Naive thymus-derived CD4-positive, alpha-beta T cell (primary cell): ENCODE results near the gene TNNI3K. TPM values are rescaled to one million over a fixed set of nuclear protein-coding genes. Genes with fewer than 3 reads are reported as not detected.

Experiments used
- ATAC-seq: fragments of 150-1000 bp; cut with Tn5 transposase; 2 replicates; pipeline ENCODE4 v1.10.0; 2021; ENCODE audit warnings: mild to moderate bottlenecking, moderate library complexity
- CTCF ChIA-PET: fragments of 350-600 bp; sonication (Branson Sonifier 250); formaldehyde crosslinking; loops from one replicate; lab custom pipeline; 2021; ENCODE audit warnings: antibody characterized with exemption; lab: Charles Lee
- POLR2A ChIA-PET: fragments of 350-600 bp; sonication (Branson Sonifier 250); formaldehyde crosslinking; loops from one replicate; lab custom pipeline; 2021; ENCODE audit warnings: antibody characterized with exemption, inconsistent platforms; lab: Charles Lee
- DNase-seq, 9 donors: peaks; one replicate each; pipeline versions ENCODE4 v3.0.0 to v3.0.0-alpha.2; 2020 to 2022; ENCODE audit warnings: mixed read lengths in 1 of 9
- H3K27ac ChIP-seq: one replicate; pipeline ENCODE4 v1.7.0; 2013; ENCODE audit warnings: mild to moderate bottlenecking, low read depth, low read length, moderate library complexity
- H3K27me3 ChIP-seq, 2 donors: one replicate each; pipeline ENCODE4 v1.7.0; 2013; ENCODE audit warnings: low read length in 2 of 2, mild to moderate bottlenecking in 2 of 2, moderate library complexity in 2 of 2; ENCODE audit not compliant: control insufficient read depth in 2 of 2, insufficient read depth in 2 of 2
- H3K36me3 ChIP-seq, 3 experiments: 1 replicate in 2 of 3; 2 replicates in 1 of 3; pipeline ENCODE4 v1.7.0; 2013; ENCODE audit warnings: low read length in 3 of 3, mild to moderate bottlenecking in 3 of 3, moderate library complexity in 1 of 3; ENCODE audit not compliant: insufficient read depth in 3 of 3, control insufficient read depth in 2 of 3
- H3K4me1 ChIP-seq, 2 donors: one replicate each; pipeline ENCODE4 v1.7.0; 2013; ENCODE audit warnings: low read length in 2 of 2, mild to moderate bottlenecking in 2 of 2, moderate library complexity in 1 of 2; ENCODE audit not compliant: control insufficient read depth in 2 of 2, insufficient read depth in 2 of 2
- H3K4me3 ChIP-seq: 2 replicates; pipeline ENCODE4 v1.7.0; 2013; ENCODE audit warnings: mild to moderate bottlenecking, low read length
- H3K9me3 ChIP-seq, 3 experiments: 1 replicate in 2 of 3; 2 replicates in 1 of 3; pipeline ENCODE4 v1.7.0; 2013; ENCODE audit warnings: low read length in 3 of 3; ENCODE audit not compliant: control insufficient read depth in 2 of 3
- H3K27ac Mint-ChIP-seq, 9 donors: one replicate each; pipeline ENCODE4 v1.8.0; 2020 to 2022; ENCODE audit warnings: mixed read lengths in 9 of 9, mild to moderate bottlenecking in 8 of 9, moderate library complexity in 5 of 9, inconsistent platforms in 2 of 9
- H3K27me3 Mint-ChIP-seq, 5 donors: one replicate each; pipeline ENCODE4 v1.8.0; 2021 to 2022; ENCODE audit warnings: mixed read lengths in 5 of 5, mild to moderate bottlenecking in 1 of 5
- H3K36me3 Mint-ChIP-seq, 5 donors: one replicate each; pipeline ENCODE4 v1.8.0; 2020 to 2022; ENCODE audit warnings: mixed read lengths in 5 of 5, mild to moderate bottlenecking in 3 of 5, inconsistent platforms in 1 of 5
- H3K4me1 Mint-ChIP-seq, 7 donors: one replicate each; pipeline ENCODE4 v1.8.0; 2020 to 2022; ENCODE audit warnings: mixed read lengths in 7 of 7, mild to moderate bottlenecking in 3 of 7, inconsistent platforms in 1 of 7
- H3K4me3 Mint-ChIP-seq, 10 donors: one replicate each; pipeline ENCODE4 v1.8.0; 2020 to 2022; ENCODE audit warnings: mild to moderate bottlenecking in 10 of 10, mixed read lengths in 10 of 10, moderate library complexity in 6 of 10, inconsistent platforms in 2 of 10
- H3K9me3 Mint-ChIP-seq, 11 donors: one replicate each; pipeline ENCODE4 v1.8.0; 2020 to 2022; ENCODE audit warnings: mixed read lengths in 11 of 11, mild to moderate bottlenecking in 4 of 11, inconsistent platforms in 1 of 11, moderate library complexity in 1 of 11
- intact Hi-C, 2 donors: fragments of 100-400 bp; cut with micrococcal nuclease; formaldehyde crosslinking; loops; one replicate each; pipeline ENCODE4 v1.15.1; 2023
- polyA plus RNA-seq, 2 donors: library from polyadenylated mRNA; unstranded; fragments of 300-500 nt; fragmentation: Illumina TruSeq; gene quantifications; one replicate each; pipeline ENCODE4 v1.2.3, GENCODE V29; 2021
- total RNA-seq, 6 experiments: library from RNA in 5 of 6; stranded (reverse) in 5 of 6; gene quantifications; 1 replicate in 5 of 6; 2 replicates in 1 of 6; pipeline ENCODE4 v1.2.3 and lab custom pipeline; 2021 to 2026

TNNI3K gene
- total and polyA plus RNA-seq, 7 experiments from 2014 or later, result 0.41 TPM; not detected in 6

GRCh38 chr1:74432325-74432724 lies 197.1 kb downstream of the TNNI3K start:
- H3K4me3 Mint-ChIP-seq, result no peak overlapping the region
- H3K4me1 Mint-ChIP-seq, result no peaks in the 10 kb centered on the region
- no peak overlapping the region for H3K27ac Mint-ChIP-seq
- DNase-seq (no peak), ATAC-seq (no peak)
- Histone ChIP-seq H3K4me3 (no peak overlapping the region), H3K9me3 (no peaks in the 10 kb centered on the region), H3K27me3 (no peaks in the 10 kb centered on the region), H3K36me3 (no peaks in the 10 kb centered on the region), H3K4me1 (no peaks in the 10 kb centered on the region), H3K27ac (no peak overlapping the region)
- ChIA-PET POLR2A (no interaction called here), CTCF (no interaction called here)
- intact Hi-C loops, result no loop called here
- peaks cover 0 to 5% (median 0%) of the 10 kb centered on the region in 11 donors for H3K9me3 Mint-ChIP-seq
- H3K27me3 Mint-ChIP-seq, result peaks cover 0 to 5% (median 0%) of the 10 kb centered on the region in 5 donors
- H3K36me3 Mint-ChIP-seq, result no peaks in the 10 kb centered on the region

- Mint-ChIP-seq H3K27ac (no peak overlapping the region), H3K4me1 (no peaks in the 10 kb centered on the region), H3K9me3 (peaks cover 0 to 1% (median 0%) of the 10 kb centered on the region in 11 donors), H3K4me3 (no peak overlapping the region), H3K27me3 (peaks cover 0 to 8% (median 0%) of the 10 kb centered on the region in 5 donors), H3K36me3 (no peaks in the 10 kb centered on the region)
- no peak for DNase-seq
- no peak overlapping the region for H3K4me3 ChIP-seq
- no peak for ATAC-seq
- no peaks in the 10 kb centered on the region for H3K9me3 ChIP-seq
- intact Hi-C loops, result no loop called here
- no peaks in the 10 kb centered on the region for H3K4me1 ChIP-seq
- POLR2A ChIA-PET, result no interaction called here
- H3K27ac ChIP-seq, result no peak overlapping the region
- H3K36me3 ChIP-seq, result no peaks in the 10 kb centered on the region
- no peaks in the 10 kb centered on the region for H3K27me3 ChIP-seq
- CTCF ChIA-PET, result no interaction called here
These were observed 199.1 kb downstream of the TNNI3K start for GRCh38 chr1:74434321-74434720.

GRCh38 chr1:74436078-74436477 lies 200.9 kb downstream of the TNNI3K start:
- ChIA-PET POLR2A (no interaction called here), CTCF (interaction anchor here (0.8 kb wide), 1 partner anchor 9 kb away, joined by 3 read pairs; no protein-coding TSS in a partner anchor)
- no peak overlapping the region for H3K4me3 ChIP-seq
- Mint-ChIP-seq H3K27me3 (peaks cover 0 to 8% (median 0%) of the 10 kb centered on the region in 5 donors), H3K9me3 (peaks cover 0 to 4% (median 0%) of the 10 kb centered on the region in 11 donors), H3K36me3 (no peaks in the 10 kb centered on the region), H3K27ac (no peak overlapping the region), H3K4me3 (no peak overlapping the region), H3K4me1 (no peaks in the 10 kb centered on the region)
- DNase-seq (no peak), ATAC-seq (no peak)
- no peaks in the 10 kb centered on the region for H3K36me3 ChIP-seq
- H3K9me3 ChIP-seq, result no peaks in the 10 kb centered on the region
- H3K4me1 ChIP-seq, result no peaks in the 10 kb centered on the region
- intact Hi-C loops, result no loop called here
- no peak overlapping the region for H3K27ac ChIP-seq
- no peaks in the 10 kb centered on the region for H3K27me3 ChIP-seq

GRCh38 chr1:74437035-74437434 lies 201.8 kb downstream of the TNNI3K start:
- no peak overlapping the region for H3K4me3 Mint-ChIP-seq
- H3K9me3 Mint-ChIP-seq, result peaks cover 0 to 10% (median 0%) of the 10 kb centered on the region in 11 donors
- no peak overlapping the region for H3K27ac Mint-ChIP-seq
- no peaks in the 10 kb centered on the region for H3K4me1 Mint-ChIP-seq
- Histone ChIP-seq H3K36me3 (no peaks in the 10 kb centered on the region), H3K4me1 (no peaks in the 10 kb centered on the region), H3K27ac (no peak overlapping the region), H3K9me3 (no peaks in the 10 kb centered on the region), H3K4me3 (no peak overlapping the region), H3K27me3 (no peaks in the 10 kb centered on the region)
- H3K36me3 Mint-ChIP-seq, result no peaks in the 10 kb centered on the region
- no peak for ATAC-seq
- H3K27me3 Mint-ChIP-seq, result peaks cover 0 to 8% (median 0%) of the 10 kb centered on the region in 5 donors
- POLR2A ChIA-PET, result no interaction called here
- intact Hi-C loops, result no loop called here
- DNase-seq, result no peak
- CTCF ChIA-PET, result no interaction called here

- ATAC-seq (no peak), DNase-seq (no peak)
- H3K4me1 ChIP-seq, result no peaks in the 10 kb centered on the region
- no peaks in the 10 kb centered on the region for H3K27me3 ChIP-seq
- H3K4me3 ChIP-seq, result no peak overlapping the region
- H3K27ac ChIP-seq, result no peak overlapping the region
- intact Hi-C loops, result no loop called here
- ChIA-PET POLR2A (no interaction called here), CTCF (no interaction called here)
- Mint-ChIP-seq H3K27ac (peak overlapping the region in 1 of 9 donors; percentile 82), H3K9me3 (peaks cover 0 to 18% (median 4%) of the 10 kb centered on the region in 11 donors), H3K4me1 (no peaks in the 10 kb centered on the region), H3K4me3 (no peak overlapping the region), H3K36me3 (no peaks in the 10 kb centered on the region), H3K27me3 (no peaks in the 10 kb centered on the region)
- no peaks in the 10 kb centered on the region for H3K9me3 ChIP-seq
- no peaks in the 10 kb centered on the region for H3K36me3 ChIP-seq
These were observed 216.8 kb downstream of the TNNI3K start for GRCh38 chr1:74452035-74452434.

GRCh38 chr1:74453277-74453676 lies 218.1 kb downstream of the TNNI3K start:
- no peaks in the 10 kb centered on the region for H3K4me1 ChIP-seq
- POLR2A ChIA-PET, result no interaction called here
- DNase-seq (no peak), ATAC-seq (no peak)
- Mint-ChIP-seq H3K4me3 (no peak overlapping the region), H3K27me3 (peaks cover 0 to under 1% (median 0%) of the 10 kb centered on the region in 5 donors), H3K4me1 (no peaks in the 10 kb centered on the region), H3K9me3 (peaks cover 0 to 18% (median 4%) of the 10 kb centered on the region in 11 donors), H3K27ac (no peak overlapping the region), H3K36me3 (no peaks in the 10 kb centered on the region)
- intact Hi-C loops, result no loop called here
- no peak overlapping the region for H3K4me3 ChIP-seq
- no peaks in the 10 kb centered on the region for H3K36me3 ChIP-seq
- H3K9me3 ChIP-seq, result no peaks in the 10 kb centered on the region
- no peaks in the 10 kb centered on the region for H3K27me3 ChIP-seq
- CTCF ChIA-PET, result no interaction called here
- no peak overlapping the region for H3K27ac ChIP-seq

GRCh38 chr1:74455390-74455789 lies 220.2 kb downstream of the TNNI3K start:
- Histone ChIP-seq H3K4me1 (no peaks in the 10 kb centered on the region), H3K36me3 (no peaks in the 10 kb centered on the region), H3K27me3 (no peaks in the 10 kb centered on the region), H3K27ac (no peak overlapping the region), H3K9me3 (no peaks in the 10 kb centered on the region), H3K4me3 (no peak overlapping the region)
- no peak overlapping the region for H3K27ac Mint-ChIP-seq
- no peaks in the 10 kb centered on the region for H3K36me3 Mint-ChIP-seq
- H3K27me3 Mint-ChIP-seq, result peaks cover 0 to 11% (median 4%) of the 10 kb centered on the region in 5 donors
- no peak for ATAC-seq
- no peak for DNase-seq
- intact Hi-C loops, result no loop called here
- POLR2A ChIA-PET, result no interaction called here
- no peaks in the 10 kb centered on the region for H3K4me1 Mint-ChIP-seq
- peaks cover 0 to 18% (median 2%) of the 10 kb centered on the region in 11 donors for H3K9me3 Mint-ChIP-seq
- no peak overlapping the region for H3K4me3 Mint-ChIP-seq
- CTCF ChIA-PET, result no interaction called here
